K562 (cell line): ENCODE measurements around the gene BPHL. TPM values are rescaled to one million over a fixed set of nuclear protein-coding genes. Genes with fewer than 3 reads are reported as not detected.
A peak's percentile ranks its signal among the peaks of the same experiment; 100 is the strongest.

Source experiments
- BRD4 ChIP-seq: fragments of 200-600 bp; sonication (generic); IDR thresholded peaks from 2 replicates; pipeline ENCODE4 v1.6.1; 2017; ENCODE audit warnings: inconsistent platforms
- DLX4 ChIP-seq: fragments of 250-450 bp; sonication (Bioruptor Pico); IDR thresholded peaks from 2 replicates; pipeline ENCODE4 v1.6.1; 2021; ENCODE audit warnings: mild to moderate bottlenecking
- EGR1 ChIP-seq: fragments of 450-650 bp; conservative IDR thresholded peaks from 2 replicates; pipeline ENCODE4 v1.6.1; 2017; ENCODE audit warnings: mild to moderate bottlenecking
- FOXK2 ChIP-seq, 2 experiments: fragments of 450-650 bp; IDR thresholded peaks in 1 of 2; conservative IDR thresholded peaks in 1 of 2; 2 replicates each; pipeline ENCODE4 v1.6.1; 2016; ENCODE audit warnings: low read depth in 2 of 2, mild to moderate bottlenecking in 1 of 2
- KDM5B ChIP-seq: fragments of 200-600 bp; sonication (generic); IDR thresholded peaks from 2 replicates; pipeline ENCODE4 v1.6.1; 2012; ENCODE audit warnings: low read depth, mild to moderate bottlenecking, moderate library complexity, low read length, control low read depth, inconsistent platforms; ENCODE audit not compliant: insufficient replicate concordance
- NKRF ChIP-seq: fragments of 450-650 bp; IDR thresholded peaks from 2 replicates; pipeline ENCODE4 v1.6.1; 2016; ENCODE audit warnings: borderline replicate concordance
- PURB ChIP-seq: sonication (generic); formaldehyde crosslinking; IDR thresholded peaks from 2 replicates; pipeline ENCODE4 v1.9.0; 2021; ENCODE audit warnings: low read depth, mild to moderate bottlenecking, missing genetic modification reagents
- RCOR1 ChIP-seq, 2 experiments: IDR thresholded peaks; 2 replicates each; pipeline ENCODE4 v1.6.1; 2012; ENCODE audit warnings: low read depth in 2 of 2, low read length in 2 of 2, borderline replicate concordance in 1 of 2, improper control_type of control experiment in 1 of 2
- SIN3A ChIP-seq, 2 experiments: fragments of 150-350 bp in 1 of 2; IDR thresholded peaks; 2 replicates each; pipeline ENCODE4 v1.6.1; 2011 to 2016; ENCODE audit warnings: borderline replicate concordance in 2 of 2, low read depth in 2 of 2, low read length in 2 of 2, mild to moderate bottlenecking in 2 of 2, moderate library complexity in 2 of 2; ENCODE audit not compliant: control insufficient read depth in 1 of 2
- SIRT6 ChIP-seq: IDR thresholded peaks from one replicate; pipeline ENCODE4 v1.6.1; 2012; ENCODE audit warnings: low read depth, mild to moderate bottlenecking, control low read depth, inconsistent platforms, low read length, moderate library complexity
- TAF1 ChIP-seq: IDR thresholded peaks from 2 replicates; pipeline ENCODE4 v1.6.1; 2011; ENCODE audit warnings: mild to moderate bottlenecking, low read length, moderate library complexity; ENCODE audit not compliant: insufficient read depth, control insufficient read depth, severe bottlenecking; ENCODE audit errors: extremely low read depth
- TAF9B ChIP-seq: fragments of 450-650 bp; IDR thresholded peaks from 2 replicates; pipeline ENCODE4 v1.6.1; 2018; ENCODE audit warnings: mild to moderate bottlenecking; ENCODE audit not compliant: partially characterized antibody
- TBP ChIP-seq: optimal IDR thresholded peaks from 2 replicates; pipeline ENCODE3; 2011; ENCODE audit warnings: low read depth, low read length, improper control_type of control experiment
- TCF7L2 ChIP-seq: fragments of 150-350 bp; IDR thresholded peaks from 2 replicates; pipeline ENCODE4 v1.6.1; 2016; ENCODE audit warnings: low read depth, mild to moderate bottlenecking, low read length, moderate library complexity
- YBX1 ChIP-seq: fragments of 450-650 bp; IDR thresholded peaks from 2 replicates; pipeline ENCODE4 v1.7.1; 2016; ENCODE audit warnings: mild to moderate bottlenecking
- ZBTB17 ChIP-seq: fragments of 450-650 bp; formaldehyde crosslinking; IDR thresholded peaks from 2 replicates; pipeline ENCODE4 v1.4.0; 2020; ENCODE audit warnings: mild to moderate bottlenecking
- ZNF134 ChIP-seq: fragments of 250-450 bp; sonication (Bioruptor Pico); conservative IDR thresholded peaks from 2 replicates; pipeline ENCODE4 v1.4.0; 2020
- ZNF146 ChIP-seq: IDR thresholded peaks from one replicate; pipeline ENCODE4 v1.6.1; 2018; ENCODE audit warnings: missing compliant biosample characterization; ENCODE audit not compliant: unreplicated experiment
- ZNF224 ChIP-seq: sonication (generic); formaldehyde crosslinking; IDR thresholded peaks from 2 replicates; pipeline ENCODE4 v1.8.0; 2022; ENCODE audit warnings: mild to moderate bottlenecking, missing genetic modification reagents
- ZNF584 ChIP-seq: fragments of 200-800 bp; sonication (Bioruptor generic); IDR thresholded peaks from 2 replicates; pipeline ENCODE4 v1.6.1; 2016; ENCODE audit warnings: low read depth, mild to moderate bottlenecking, missing genetic modification characterization, missing compliant biosample characterization
- ZZZ3 ChIP-seq: fragments of 450-650 bp; IDR thresholded peaks from 2 replicates; pipeline ENCODE4 v1.6.1; 2016; ENCODE audit warnings: antibody characterized with exemption, mild to moderate bottlenecking, moderate library complexity
- polyA plus RNA-seq, 8 experiments: library from polyadenylated mRNA; depleted of rRNA in 4 of 8; stranded (reverse) in 5 of 8; unstranded in 3 of 8; fragments of >200 nt; fragmentation: Nextera tagmentation in 2 of 8; fragmentation: Illumina TruSeq in 1 of 8; extraction: Ambion mirVana in 2 of 8; extraction: Trizol in 1 of 8; gene quantifications; 2 replicates each; pipeline versions ENCODE4 v1.2.1 to v1.2.3, GENCODE V29; 2011 to 2014; ENCODE audit warnings: inconsistent platforms in 1 of 8, missing spikeins in 1 of 8
- total RNA-seq, 7 experiments: library from RNA; depleted of rRNA in 6 of 7; stranded (reverse); fragments of >200 nt in 6 of 7; fragmentation: Illumina TruSeq in 2 of 7; extraction: Trizol in 2 of 7; gene quantifications; 2 replicates each; pipeline versions ENCODE4 v1.2.1 to v1.2.3, GENCODE V29; 2011 to 2021; ENCODE audit warnings: low replicate concordance in 1 of 7
- TF ChIP-seq, protein P1 (sequence below): fragments of 450-650 bp; formaldehyde crosslinking; IDR thresholded peaks from 2 replicates; pipeline ENCODE4 v1.4.0; 2022; ENCODE audit warnings: missing genetic modification characterization
- TF ChIP-seq, protein P2 (sequence below): fragments of 450-650 bp; formaldehyde crosslinking; IDR thresholded peaks from 2 replicates; pipeline ENCODE4 v1.4.0; 2022; ENCODE audit warnings: mild to moderate bottlenecking, moderate library complexity

BPHL gene
- total and polyA plus RNA-seq, 9 of the 15 experiments (the other 6 are each of a cell fraction or from before 2014, with no cell fraction given): 3.5 to 17.4 (median 8.2) TPM

DNA sequence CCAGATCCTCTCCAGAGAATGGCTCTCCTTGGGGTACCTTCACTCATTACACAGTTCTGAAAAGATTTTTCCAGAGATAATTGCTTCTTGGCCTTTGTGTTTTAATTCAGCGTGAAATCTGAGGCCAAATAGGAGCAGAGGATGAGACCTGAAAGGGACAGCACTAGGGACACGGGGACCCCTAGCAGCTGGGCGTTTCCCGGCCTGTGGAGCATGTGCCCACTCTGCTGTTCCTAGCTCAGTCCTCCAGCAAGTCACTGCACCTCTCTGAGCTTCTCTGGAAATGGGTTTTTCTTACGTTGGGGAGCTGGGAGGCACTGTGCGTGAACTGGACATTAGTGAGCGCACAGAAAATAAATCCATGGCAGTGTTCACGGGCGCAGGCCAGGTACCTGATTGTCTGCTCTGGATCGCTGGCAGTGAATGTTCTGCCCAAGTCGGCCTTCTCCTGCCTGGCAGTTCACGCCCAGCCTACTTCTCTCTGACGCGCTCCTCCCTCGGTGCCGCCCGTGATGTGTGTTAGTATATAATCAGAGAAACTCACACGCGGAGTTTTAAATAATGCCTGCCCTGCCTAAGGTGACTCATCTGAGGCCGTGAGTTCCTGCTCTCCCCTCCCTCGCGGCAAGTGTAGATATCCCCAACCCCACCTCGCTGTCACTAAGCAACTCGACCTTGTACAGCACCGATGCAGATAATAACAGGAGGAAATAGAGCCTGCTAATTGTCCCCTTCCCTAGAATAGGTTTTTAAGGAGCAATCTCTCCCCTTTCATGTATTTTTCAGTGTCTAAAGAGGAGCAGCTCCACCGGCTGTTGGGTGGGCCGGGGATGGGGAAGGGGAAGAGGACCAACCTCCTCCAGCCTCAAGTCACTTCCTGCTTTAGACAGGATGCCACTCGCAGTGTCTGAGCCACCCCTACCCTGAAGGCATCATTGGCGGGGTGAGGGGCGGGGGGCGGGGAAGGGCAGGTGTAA lies 41.6 kb downstream of the BPHL start (continued):
- TF ChIP-seq ZNF146 (CRISPR knock-in tag): no peak
- TF ChIP-seq, protein P1, sequence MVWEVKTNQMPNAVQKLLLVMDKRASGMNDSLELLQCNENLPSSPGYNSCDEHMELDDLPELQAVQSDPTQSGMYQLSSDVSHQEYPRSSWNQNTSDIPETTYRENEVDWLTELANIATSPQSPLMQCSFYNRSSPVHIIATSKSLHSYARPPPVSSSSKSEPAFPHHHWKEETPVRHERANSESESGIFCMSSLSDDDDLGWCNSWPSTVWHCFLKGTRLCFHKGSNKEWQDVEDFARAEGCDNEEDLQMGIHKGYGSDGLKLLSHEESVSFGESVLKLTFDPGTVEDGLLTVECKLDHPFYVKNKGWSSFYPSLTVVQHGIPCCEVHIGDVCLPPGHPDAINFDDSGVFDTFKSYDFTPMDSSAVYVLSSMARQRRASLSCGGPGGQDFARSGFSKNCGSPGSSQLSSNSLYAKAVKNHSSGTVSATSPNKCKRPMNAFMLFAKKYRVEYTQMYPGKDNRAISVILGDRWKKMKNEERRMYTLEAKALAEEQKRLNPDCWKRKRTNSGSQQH: no peak
- peak; percentile 86 for TF ChIP-seq TBP
- no peak for TF ChIP-seq EGR1
- TF ChIP-seq, protein P2, sequence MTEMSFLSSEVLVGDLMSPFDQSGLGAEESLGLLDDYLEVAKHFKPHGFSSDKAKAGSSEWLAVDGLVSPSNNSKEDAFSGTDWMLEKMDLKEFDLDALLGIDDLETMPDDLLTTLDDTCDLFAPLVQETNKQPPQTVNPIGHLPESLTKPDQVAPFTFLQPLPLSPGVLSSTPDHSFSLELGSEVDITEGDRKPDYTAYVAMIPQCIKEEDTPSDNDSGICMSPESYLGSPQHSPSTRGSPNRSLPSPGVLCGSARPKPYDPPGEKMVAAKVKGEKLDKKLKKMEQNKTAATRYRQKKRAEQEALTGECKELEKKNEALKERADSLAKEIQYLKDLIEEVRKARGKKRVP (CRISPR knock-in tag): no peak
- TF ChIP-seq BRD4: no peak
- no peak for TF ChIP-seq ZZZ3
- TF ChIP-seq TAF1: peak; percentile 7
- TF ChIP-seq KDM5B: peak; percentile 19
- TF ChIP-seq ZNF134 (CRISPR knock-in tag): no peak
- TF ChIP-seq NKRF: no peak
- TF ChIP-seq TAF9B: peak; percentile 31
- TF ChIP-seq DLX4 (CRISPR knock-in tag): no peak
- peak; percentile 61 to 93 for TF ChIP-seq RCOR1 (IDR thresholded peaks at IDR 0.05; ENCODE audit: borderline replicate concordance in 1 of 2, low read depth in 2 of 2, low read length in 2 of 2)
- no peak for TF ChIP-seq ZNF224 (CRISPR knock-in tag)
- 0 out of 2 replicates have a peak, but pooled peaks have one; percentile 52 for TF ChIP-seq ZBTB17 (CRISPR knock-in tag)
- peak; percentile 54 to 60; a peak in 3 of 4 replicates for TF ChIP-seq FOXK2 (conservative IDR thresholded peaks at IDR 0.05 in 1 of 2, IDR thresholded peaks at IDR 0.05 in 1 of 2; ENCODE audit: low read depth in 2 of 2)
- TF ChIP-seq PURB (CRISPR knock-in tag): no peak
- no peak for TF ChIP-seq TCF7L2
- TF ChIP-seq YBX1: no peak
- TF ChIP-seq SIN3A (IDR thresholded peaks at IDR 0.05; ENCODE audit: borderline replicate concordance in 2 of 2, control insufficient read depth in 1 of 2, low read depth in 2 of 2, low read length in 2 of 2): peak; percentile 4 to 40; a peak in 2 of 4 replicates
- no peak for TF ChIP-seq ZNF584 (CRISPR knock-in tag)
- no peak for TF ChIP-seq SIRT6
